Measurements from ENCODE around the gene ZNF365. TPM values are rescaled to one million over a fixed set of nuclear protein-coding genes. Genes with fewer than 3 reads are reported as not detected.
"Not testable (repeated sequence)": the region's sequence is repeated elsewhere in the genome, so short reads cannot be mapped to it uniquely, and the experiment has no call there.

Gene ZNF365
- 22.0 TPM for total RNA-seq

- FAIRE-seq = no peak
- peak; percentile 60 to 68 for DNase-seq (ENCODE audit: low spot score in 2 of 2)
These were observed at the start of gene ZNF365 for GRCh38 chr10:62373995-62374861. TSS of gene ZNF365 (plus strand) at chr10:62374369. CDS start at chr10:62376194, 1,825 bp downstream.

GRCh38 chr10:62326176-62326575 is 48.0 kb upstream of the ZNF365 start:
- no peak for DNase-seq (ENCODE audit: low spot score in 2 of 2)

GRCh38 chr10:62327885-62328284 is 46.3 kb upstream of the ZNF365 start:
- no peak for DNase-seq (ENCODE audit: low spot score in 2 of 2)
- FAIRE-seq = no peak

More at GRCh38 chr10:62326176-62326575, 48.0 kb upstream of the ZNF365 start:
- FAIRE-seq = no peak

GRCh38 chr10:62330213-62330612 is 44.0 kb upstream of the ZNF365 start:
- no peak for FAIRE-seq

GRCh38 chr10:62332406-62332805 is 41.8 kb upstream of the ZNF365 start:
- no peak for FAIRE-seq
- DNase-seq (ENCODE audit: low spot score in 2 of 2) = no peak

More at GRCh38 chr10:62330213-62330612, 44.0 kb upstream of the ZNF365 start:
- DNase-seq (ENCODE audit: low spot score in 2 of 2) = no peak

GRCh38 chr10:62333135-62333889 is 40.9 kb upstream of the ZNF365 start:
- DNase-seq (ENCODE audit: low spot score in 2 of 2) = no peak
- FAIRE-seq = no peak

- FAIRE-seq (no peak), DNase-seq (ENCODE audit: low spot score in 2 of 2) (no peak)
These were observed 40.0 kb upstream of the ZNF365 start for GRCh38 chr10:62333988-62334682.

GRCh38 chr10:62335326-62335725 is 38.8 kb upstream of the ZNF365 start:
- no peak for DNase-seq (ENCODE audit: low spot score in 2 of 2)
- no peak for FAIRE-seq

GRCh38 chr10:62336404-62336803 is 37.8 kb upstream of the ZNF365 start:
- DNase-seq (ENCODE audit: low spot score in 2 of 2) (no peak), FAIRE-seq (no peak)

GRCh38 chr10:62341419-62341818 is 32.8 kb upstream of the ZNF365 start:
- DNase-seq (ENCODE audit: low spot score in 2 of 2) = no peak

GRCh38 chr10:62343000-62343399 is 31.2 kb upstream of the ZNF365 start:
- no peak for DNase-seq (ENCODE audit: low spot score in 2 of 2)

More at GRCh38 chr10:62341419-62341818, 32.8 kb upstream of the ZNF365 start:
- no peak for FAIRE-seq

GRCh38 chr10:62348029-62348428 is 26.1 kb upstream of the ZNF365 start:
- DNase-seq (ENCODE audit: low spot score in 2 of 2) (no peak), FAIRE-seq (no peak)

More at GRCh38 chr10:62343000-62343399, 31.2 kb upstream of the ZNF365 start:
- FAIRE-seq = no peak

GRCh38 chr10:62352356-62352970 is 21.7 kb upstream of the ZNF365 start:
- DNase-seq (ENCODE audit: low spot score in 2 of 2) = no peak
- FAIRE-seq = no peak

- FAIRE-seq = no peak
These were observed 19.3 kb upstream of the ZNF365 start for GRCh38 chr10:62354916-62355315.

GRCh38 chr10:62356447-62356846 is 17.7 kb upstream of the ZNF365 start:
- FAIRE-seq (no peak), DNase-seq (ENCODE audit: low spot score in 2 of 2) (no peak)

More at GRCh38 chr10:62354916-62355315, 19.3 kb upstream of the ZNF365 start:
- DNase-seq (ENCODE audit: low spot score in 2 of 2) = no peak

- not testable (repeated sequence) for FAIRE-seq; DNase-seq (ENCODE audit: low spot score in 2 of 2)
These were observed 16.0 kb upstream of the ZNF365 start for GRCh38 chr10:62358151-62358550.

- no peak for FAIRE-seq
These were observed 552 bp upstream of the ZNF365 start for GRCh38 chr10:62373639-62373994.

GRCh38 chr10:62374862-62375710 is 917 bp downstream of the ZNF365 start:
- no peak for FAIRE-seq
- DNase-seq (ENCODE audit: low spot score in 2 of 2) = peak in 1 of 2 donors; percentile 45

More at GRCh38 chr10:62373639-62373994, 552 bp upstream of the ZNF365 start:
- no peak for DNase-seq (ENCODE audit: low spot score in 2 of 2)
